ENCODE results near the gene KIAA1549.

- no peak for TF ChIP-seq ETV6 (conservative IDR thresholded peaks at IDR 0.05 in 1 of 2, IDR thresholded peaks at IDR 0.05 in 1 of 2; ENCODE audit: borderline replicate concordance in 1 of 2, low read depth in 1 of 2)
- no peak for TF ChIP-seq CTCF (IDR thresholded peaks at IDR 0.05 in 2 of 3, conservative IDR thresholded peaks at IDR 0.05 in 1 of 3; ENCODE audit: control insufficient read depth in 2 of 3, extremely low read depth in 1 of 3, insufficient read depth in 1 of 3, low read depth in 3 of 3, low read length in 3 of 3)
- no peak for TF ChIP-seq PBX3 (IDR thresholded peaks at IDR 0.05; ENCODE audit: insufficient replicate concordance, low read depth, low read length)
- no peak for TF ChIP-seq EED (IDR thresholded peaks at IDR 0.05; ENCODE audit: low read depth)
- TF ChIP-seq POLR2A (IDR thresholded peaks at IDR 0.05; ENCODE audit: low read depth, low read length): no peak
- no peak for TF ChIP-seq NFXL1 (IDR thresholded peaks at IDR 0.05; ENCODE audit: borderline replicate concordance)
- no peak for TF ChIP-seq PAX8 (IDR thresholded peaks at IDR 0.05)
- TF ChIP-seq PKNOX1 (IDR thresholded peaks at IDR 0.05): no peak
- no peak for TF ChIP-seq EP300 (IDR thresholded peaks at IDR 0.05; ENCODE audit: borderline replicate concordance in 1 of 2, control insufficient read depth in 1 of 2, low read depth in 2 of 2, low read length in 2 of 2)
Observed at GRCh38 chr7:138898255-138898654, 82.9 kb downstream of the KIAA1549 start.
